GM12878 (cell line): Measurements from ENCODE around the gene FSHR. TPM values are rescaled to one million over a fixed set of nuclear protein-coding genes. Genes with fewer than 3 reads are reported as not detected.

ENCODE experiments used
- ATAC-seq: fragments of 200-7000 bp; cut with Tn5 transposase; 3 replicates; pipeline ENCODE4 v1.9.1; 2020; ENCODE audit warnings: mild to moderate bottlenecking, moderate library complexity
- BruUV-seq: library from RNA; stranded (reverse); fragments of 400-500 nt; replicated peaks from 2 replicates; lab custom pipeline; 2021; lab: Mats Ljungman, UMichigan
- CTCF ChIA-PET: fragments of 300-600 bp; sonication (Branson Sonifier 250); formaldehyde crosslinking; extraction: SDS; loops from one replicate; lab custom pipeline; 2021; ENCODE audit warnings: inconsistent platforms; lab: Yijun Ruan, JAX
- POLR2A ChIA-PET: fragments of 350-600 bp; formaldehyde crosslinking; extraction: SDS; loops from one replicate; lab custom pipeline; 2021; ENCODE audit warnings: inconsistent platforms; lab: Charles Lee
- RAD21 ChIA-PET: fragments of 300-600 bp; sonication (Branson Sonifier 250); formaldehyde crosslinking; loops from one replicate; lab custom pipeline; 2023; ENCODE audit warnings: antibody characterized with exemption; ENCODE audit not compliant: unreplicated experiment; lab: Charles Lee
- SMC1A ChIA-PET: fragments of 300-600 bp; sonication (Branson Sonifier 250); formaldehyde crosslinking; loops from one replicate; lab custom pipeline; 2023; ENCODE audit not compliant: unreplicated experiment, uncharacterized antibody; lab: Charles Lee
- DNase-seq: peaks from one replicate; pipeline ENCODE4 v3.0.0-alpha.2; 2011; ENCODE audit warnings: low read depth, low spot score
- FAIRE-seq: peaks from 3 replicates; lab custom pipeline; 2011; peaks lifted over from hg19 to GRCh38; lab: Jason Lieb, UNC
- H2AFZ ChIP-seq: 2 replicates; pipeline ENCODE4 v1.6.0; 2011; ENCODE audit warnings: low read depth, low read length, control low read depth; ENCODE audit not compliant: control insufficient read depth
- H3K27ac ChIP-seq: 2 replicates; pipeline ENCODE4 v1.5.1; 2011; ENCODE audit warnings: control low read depth; ENCODE audit not compliant: control insufficient read depth, insufficient read depth
- H3K27me3 ChIP-seq, 2 experiments: replicated peaks in 1 of 2; 2 replicates each; pipeline versions ENCODE4 v1.6.0 to v1.6.1; 2011; ENCODE audit warnings: low read length in 1 of 2; ENCODE audit not compliant: control insufficient read depth in 2 of 2, insufficient read depth in 2 of 2
- H3K36me3 ChIP-seq, 2 experiments: 2 replicates each; pipeline ENCODE4 v1.5.1; 2011; ENCODE audit warnings: low read length in 1 of 2; ENCODE audit not compliant: control insufficient read depth in 2 of 2, insufficient read depth in 2 of 2
- H3K4me1 ChIP-seq: 2 replicates; pipeline ENCODE4 v1.6.1; 2011; ENCODE audit warnings: mild to moderate bottlenecking, low read length, moderate library complexity, mixed read lengths; ENCODE audit not compliant: control insufficient read depth, insufficient read depth
- H3K4me2 ChIP-seq: 2 replicates; pipeline ENCODE4 v1.6.0; 2011; ENCODE audit warnings: control low read depth; ENCODE audit not compliant: control insufficient read depth, insufficient read depth
- H3K4me3 ChIP-seq: fragments of 200-600 bp; sonication (generic); 2 replicates; pipeline ENCODE4 v1.5.1; 2016
- H3K79me2 ChIP-seq: 2 replicates; pipeline ENCODE4 v1.6.0; 2011; ENCODE audit warnings: low read length; ENCODE audit not compliant: control insufficient read depth, insufficient read depth
- H3K9ac ChIP-seq: 2 replicates; pipeline ENCODE4 v1.8.0; 2011; ENCODE audit warnings: low read length, control low read depth, mixed read lengths; ENCODE audit not compliant: control insufficient read depth, insufficient read depth
- H3K9me3 ChIP-seq: replicated peaks from 3 replicates; pipeline ENCODE4 v1.5.1; 2011; ENCODE audit warnings: mild to moderate bottlenecking, low read length; ENCODE audit not compliant: control insufficient read depth, insufficient read depth
- H4K20me1 ChIP-seq: 2 replicates; pipeline ENCODE4 v1.6.0; 2011; ENCODE audit not compliant: control insufficient read depth, insufficient read depth
- CBX5 ChIP-seq: sonication (generic); IDR thresholded peaks from 2 replicates; pipeline ENCODE4 v1.6.1; 2016; ENCODE audit warnings: low read depth, moderate library complexity, mild to moderate bottlenecking, inconsistent platforms
- CHD2 ChIP-seq: IDR thresholded peaks from 2 replicates; pipeline ENCODE4 v1.6.1; 2011; ENCODE audit warnings: low read depth, low read length, improper control_type of control experiment, borderline replicate concordance
- CREB1 ChIP-seq: IDR thresholded peaks from 2 replicates; pipeline ENCODE4 v1.6.1; 2012; ENCODE audit warnings: low read depth, mild to moderate bottlenecking, inconsistent platforms
- HCFC1 ChIP-seq: fragments of 150-350 bp; IDR thresholded peaks from 2 replicates; pipeline ENCODE4 v1.6.1; 2014; ENCODE audit warnings: low read length
- HDAC6 ChIP-seq: fragments of 200-600 bp; sonication (generic); IDR thresholded peaks from one replicate; pipeline ENCODE4 v1.8.0; 2017; ENCODE audit warnings: antibody characterized with exemption; ENCODE audit not compliant: unreplicated experiment
- MAX ChIP-seq: IDR thresholded peaks from 2 replicates; pipeline ENCODE4 v1.6.1; 2012; ENCODE audit warnings: low read depth, low read length, improper control_type of control experiment
- MTA3 ChIP-seq: IDR thresholded peaks from 2 replicates; pipeline ENCODE4 v1.6.1; 2012; ENCODE audit warnings: low read length, inconsistent platforms, borderline replicate concordance
- MYB ChIP-seq: fragments of 150-350 bp; IDR thresholded peaks from 2 replicates; pipeline ENCODE4 v1.6.1; 2014; ENCODE audit warnings: mild to moderate bottlenecking, low read depth, low read length, borderline replicate concordance
- NFYB ChIP-seq: IDR thresholded peaks from 2 replicates; pipeline ENCODE4 v1.6.1; 2011; ENCODE audit warnings: low read depth, mild to moderate bottlenecking, low read length, improper control_type of control experiment, moderate library complexity; ENCODE audit not compliant: insufficient read depth
- POLR2A ChIP-seq: IDR thresholded peaks from 2 replicates; pipeline ENCODE4 v1.6.1; 2011; ENCODE audit warnings: low read depth, mild to moderate bottlenecking, low read length
- RB1 ChIP-seq: fragments of 450-650 bp; formaldehyde crosslinking; IDR thresholded peaks from 2 replicates; pipeline ENCODE4 v1.6.1; 2017; ENCODE audit warnings: mild to moderate bottlenecking, borderline replicate concordance
- TBL1XR1 ChIP-seq: IDR thresholded peaks from 2 replicates; pipeline ENCODE4 v1.6.1; 2012; ENCODE audit warnings: low read depth, low read length, improper control_type of control experiment
- ZBTB33 ChIP-seq: fragments of 450-650 bp; IDR thresholded peaks from 2 replicates; pipeline ENCODE4 v1.6.1; 2017; ENCODE audit warnings: mild to moderate bottlenecking
- WGBS: methylation state at CpG from one replicate; pipeline ENCODE4 v1.1.6; 2016; ENCODE audit warnings: low lambda C conversion rate; ENCODE audit not compliant: insufficient replicate concordance, insufficient coverage; ENCODE audit errors: missing lambda C conversion rate; 5-methylcytosine and 5-hydroxymethylcytosine counted together
- in situ Hi-C: fragments of 300-500 bp; cut with MboI; formaldehyde crosslinking; loops from 9 replicates; pipeline ENCODE4 v1.14.3; 2018; ENCODE audit warnings: mixed read lengths
- intact Hi-C: fragments of 100-400 bp; cut with micrococcal nuclease; formaldehyde crosslinking; loops from one replicate; pipeline ENCODE4 v1.14.2; 2022; ENCODE audit not compliant: unreplicated experiment
- polyA plus RNA-seq, 11 experiments: library from polyadenylated mRNA; depleted of rRNA in 4 of 11; unstranded in 6 of 11; stranded (reverse) in 5 of 11; fragments of >200 nt; fragmentation: Nextera tagmentation in 4 of 11; fragmentation: Illumina TruSeq in 1 of 11; extraction: Ambion mirVana in 4 of 11; extraction: Trizol in 1 of 11; gene quantifications; 1 replicate in 1 of 11; 2 replicates in 10 of 11; pipeline versions ENCODE4 v1.2.1 to v1.2.3, GENCODE V29; 2011 to 2016; ENCODE audit warnings: inconsistent platforms in 2 of 11, missing spikeins in 2 of 11, low read depth in 1 of 11
- total RNA-seq, 4 experiments: library from RNA; depleted of rRNA in 3 of 4; stranded (reverse); fragments of >200 nt in 3 of 4; fragmentation: Illumina TruSeq in 1 of 4; extraction: Trizol in 1 of 4; gene quantifications; 2 replicates each; pipeline versions ENCODE4 v1.2.1 to v1.2.3, GENCODE V29; 2013 to 2021
- TF ChIP-seq, protein P1 (sequence below): fragments of 450-650 bp; IDR thresholded peaks from 2 replicates; pipeline ENCODE4 v1.6.1; 2014; ENCODE audit warnings: mild to moderate bottlenecking

The FSHR gene
- total and polyA plus RNA-seq, 10 of the 15 experiments (the other 5 are each of a cell fraction or from before 2014, with no cell fraction given): not detected

DNA sequence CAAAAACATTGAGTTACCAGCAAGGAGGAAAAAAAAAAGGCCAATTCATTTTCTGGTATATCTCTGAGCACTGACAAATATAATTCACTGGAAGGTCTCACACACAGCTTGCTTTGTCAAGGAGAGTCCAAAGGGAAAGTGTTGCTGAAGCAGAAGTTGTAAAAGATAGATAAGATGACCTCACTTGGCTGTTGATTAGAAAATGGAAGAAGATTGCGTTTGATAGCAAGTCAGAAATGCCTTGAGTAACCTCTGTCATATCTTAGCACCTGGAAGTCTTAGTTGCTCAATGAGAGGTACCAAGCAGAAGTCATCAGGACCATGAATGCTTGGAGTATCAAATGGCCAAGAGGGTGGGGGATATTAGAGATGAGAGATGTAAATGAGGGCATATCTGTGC lies 105.2 kb downstream of the FSHR start:
- Histone ChIP-seq H3K4me3 (no peak overlapping the region), H3K9ac (no peak overlapping the region), H3K27ac (no peak overlapping the region), H3K9me3 (no peaks in the 10 kb centered on the region), H2AFZ (no peak overlapping the region), H3K27me3 (no peaks in the 10 kb centered on the region; a peak in 1 of 4 replicates), H3K4me1 (no peaks in the 10 kb centered on the region), H4K20me1 (no peaks in the 10 kb centered on the region), H3K79me2 (no peaks in the 10 kb centered on the region), H3K4me2 (no peak overlapping the region), H3K36me3 (no peaks in the 10 kb centered on the region)
- DNase-seq: no peak
- in situ Hi-C loops (no loop called here), intact Hi-C loops (no loop called here)
- ChIA-PET RAD21 (interaction anchor here (1.2 kb wide), 1 partner anchor 12 kb away, joined by 3 read pairs; no protein-coding TSS in a partner anchor), CTCF (no interaction called here), SMC1A (interaction anchor here (0.6 kb wide), 1 partner anchor 1158 kb away, joined by 3 read pairs; no protein-coding TSS in a partner anchor), POLR2A (no interaction called here)
- no peak for FAIRE-seq
- ATAC-seq: no peak
- 0% methylated on average over 1 of the region's 1 CpG for WGBS
- no TSS peak for BruUV-seq
- TF ChIP-seq HDAC6 (no peak), RB1 (no peak), POLR2A (no peak), MYB (no peak), ZBTB33 (no peak), CREB1 (no peak), CHD2 (no peak), TBL1XR1 (no peak), MAX (no peak), MTA3 (no peak), NFYB (no peak), HCFC1 (no peak), CBX5 (no peak)
- TF ChIP-seq, protein P1, sequence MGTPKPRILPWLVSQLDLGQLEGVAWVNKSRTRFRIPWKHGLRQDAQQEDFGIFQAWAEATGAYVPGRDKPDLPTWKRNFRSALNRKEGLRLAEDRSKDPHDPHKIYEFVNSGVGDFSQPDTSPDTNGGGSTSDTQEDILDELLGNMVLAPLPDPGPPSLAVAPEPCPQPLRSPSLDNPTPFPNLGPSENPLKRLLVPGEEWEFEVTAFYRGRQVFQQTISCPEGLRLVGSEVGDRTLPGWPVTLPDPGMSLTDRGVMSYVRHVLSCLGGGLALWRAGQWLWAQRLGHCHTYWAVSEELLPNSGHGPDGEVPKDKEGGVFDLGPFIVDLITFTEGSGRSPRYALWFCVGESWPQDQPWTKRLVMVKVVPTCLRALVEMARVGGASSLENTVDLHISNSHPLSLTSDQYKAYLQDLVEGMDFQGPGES: no peak
